GM23248 (cell line): Measurements from ENCODE around the gene HECTD1. TPM values are rescaled to one million over a fixed set of nuclear protein-coding genes. Genes with fewer than 3 reads are reported as not detected.

Experiments
- DNase-seq: peaks from one replicate; pipeline ENCODE4 v3.0.0-alpha.2; 2015
- H2AFZ ChIP-seq: fragments of 200-600 bp; sonication (generic); 2 replicates; pipeline ENCODE4 v1.6.1; 2016; ENCODE audit warnings: antibody characterized with exemption
- H3F3A ChIP-seq: fragments of 200-600 bp; sonication (generic); 2 replicates; pipeline ENCODE4 v1.6.1; 2016; ENCODE audit warnings: mild to moderate bottlenecking, antibody characterized with exemption, mixed run types; ENCODE audit not compliant: insufficient read depth
- H3K27ac ChIP-seq: fragments of 200-600 bp; sonication (generic); 2 replicates; pipeline ENCODE4 v1.5.1; 2016; ENCODE audit warnings: mild to moderate bottlenecking
- H3K27me3 ChIP-seq: fragments of 200-600 bp; sonication (generic); replicated peaks from 2 replicates; pipeline ENCODE4 v1.6.1; 2016; ENCODE audit warnings: mild to moderate bottlenecking; ENCODE audit not compliant: insufficient read depth
- H3K36me3 ChIP-seq: fragments of 200-600 bp; sonication (generic); 2 replicates; pipeline ENCODE4 v1.6.1; 2016; ENCODE audit warnings: low read depth, mild to moderate bottlenecking
- H3K4me1 ChIP-seq: fragments of 200-600 bp; sonication (generic); 2 replicates; pipeline ENCODE4 v1.6.1; 2016; ENCODE audit warnings: mild to moderate bottlenecking; ENCODE audit not compliant: insufficient read depth
- H3K4me2 ChIP-seq: fragments of 200-600 bp; sonication (generic); one replicate; pipeline ENCODE4 v1.6.1; 2016; ENCODE audit warnings: mild to moderate bottlenecking; ENCODE audit not compliant: unreplicated experiment
- H3K4me3 ChIP-seq: fragments of 200-600 bp; sonication (generic); 2 replicates; pipeline ENCODE4 v1.5.1; 2016; ENCODE audit warnings: mild to moderate bottlenecking
- H3K79me2 ChIP-seq: fragments of 200-600 bp; sonication (generic); 2 replicates; pipeline ENCODE4 v1.6.1; 2016; ENCODE audit warnings: mild to moderate bottlenecking; ENCODE audit not compliant: insufficient read depth
- H3K9ac ChIP-seq: fragments of 200-600 bp; sonication (generic); 2 replicates; pipeline ENCODE4 v1.6.1; 2016; ENCODE audit warnings: mild to moderate bottlenecking
- H3K9me2 ChIP-seq: fragments of 200-600 bp; sonication (generic); 2 replicates; pipeline ENCODE4 v1.6.1; 2016; ENCODE audit warnings: mixed run types, mild to moderate bottlenecking, moderate library complexity; ENCODE audit not compliant: insufficient read depth
- H3K9me3 ChIP-seq: fragments of 200-600 bp; sonication (generic); one replicate; pipeline ENCODE4 v1.6.1; 2017; ENCODE audit warnings: low read depth
- H4K20me1 ChIP-seq: fragments of 200-600 bp; sonication (generic); 2 replicates; pipeline ENCODE4 v1.6.0; 2016; ENCODE audit not compliant: insufficient read depth
- EZH2 ChIP-seq: fragments of 200-600 bp; sonication (generic); IDR thresholded peaks from 2 replicates; pipeline ENCODE4 v1.6.1; 2018; ENCODE audit warnings: antibody characterized with exemption, mild to moderate bottlenecking; ENCODE audit not compliant: insufficient read depth, poor library complexity, severe bottlenecking
- EZH2phosphoT487 ChIP-seq: fragments of 200-600 bp; sonication (generic); IDR thresholded peaks from 2 replicates; pipeline ENCODE4 v1.6.1; 2018; ENCODE audit warnings: antibody characterized with exemption, moderate library complexity, mild to moderate bottlenecking, low read depth; ENCODE audit not compliant: insufficient read depth
- WGBS, 2 experiments: methylation state at CpG; one replicate each; pipeline ENCODE4 v1.1.6; 2015 to 2017; ENCODE audit warnings: low lambda C conversion rate in 2 of 2, low coverage in 1 of 2; ENCODE audit errors: missing lambda C conversion rate in 2 of 2; 5-methylcytosine and 5-hydroxymethylcytosine counted together
- in situ Hi-C: fragments of 300-500 bp; cut with MboI; formaldehyde crosslinking; loops from 2 replicates; pipeline ENCODE4 v1.15.0; 2020
- polyA plus RNA-seq: library from polyadenylated mRNA; unstranded; fragments of >200 nt; fragmentation: Nextera tagmentation; extraction: Ambion mirVana; gene quantifications from 2 replicates; pipeline ENCODE4 v1.2.1, GENCODE V29; 2016
- total RNA-seq: library from RNA; depleted of rRNA; stranded (reverse); fragments of >200 nt; shearing (Covaris generic); gene quantifications from 2 replicates; pipeline ENCODE4 v1.2.3, GENCODE V29; 2014

Gene HECTD1
- total and polyA plus RNA-seq, 2 experiments from 2014 or later, result 44.5 to 145 TPM

DNA sequence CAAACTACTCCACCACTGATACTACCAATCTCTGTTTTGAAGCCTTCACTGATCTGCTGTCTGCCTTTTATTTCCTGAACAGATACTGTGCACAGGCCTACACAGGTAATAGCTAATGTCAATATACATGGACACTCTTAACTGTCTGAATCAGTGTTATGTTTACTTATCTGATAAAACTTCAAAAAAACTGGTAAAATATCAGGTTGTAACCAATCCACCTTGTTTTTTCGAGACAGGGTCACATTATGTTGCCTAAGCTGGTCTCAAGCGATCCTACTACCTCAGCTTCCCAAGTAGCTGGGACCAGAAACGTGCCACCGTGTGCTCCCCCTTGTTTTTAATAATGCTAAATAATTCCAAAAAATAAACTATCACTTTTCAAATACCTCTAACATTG, 43.5 kb downstream of the HECTD1 start:
- in situ Hi-C loops, result no loop called here
- H3K79me2 ChIP-seq, result peaks cover 43% of the 10 kb centered on the region
- peaks cover 22% of the 10 kb centered on the region for H3K36me3 ChIP-seq
- H3K4me3 ChIP-seq, result no peak overlapping the region
- no peaks in the 10 kb centered on the region for H3K9me2 ChIP-seq
- H3F3A ChIP-seq, result peaks cover 42% of the 10 kb centered on the region
- no peaks in the 10 kb centered on the region for H3K27me3 ChIP-seq
- TF ChIP-seq EZH2phosphoT487, result no peak
- no peak for TF ChIP-seq EZH2
- 73 to 76% methylated on average over 4 of the region's 4 CpGs for WGBS, 2 experiments
- no peaks in the 10 kb centered on the region for H4K20me1 ChIP-seq
- no peak overlapping the region for H2AFZ ChIP-seq
- DNase-seq, result no peak
- H3K9me3 ChIP-seq, result no peaks in the 10 kb centered on the region
- peak overlapping the region; percentile 75 for H3K4me2 ChIP-seq
- H3K4me1 ChIP-seq, result peaks cover 43% of the 10 kb centered on the region
- peak overlapping the region; percentile 92 for H3K27ac ChIP-seq
- H3K9ac ChIP-seq, result no peak overlapping the region

DNA sequence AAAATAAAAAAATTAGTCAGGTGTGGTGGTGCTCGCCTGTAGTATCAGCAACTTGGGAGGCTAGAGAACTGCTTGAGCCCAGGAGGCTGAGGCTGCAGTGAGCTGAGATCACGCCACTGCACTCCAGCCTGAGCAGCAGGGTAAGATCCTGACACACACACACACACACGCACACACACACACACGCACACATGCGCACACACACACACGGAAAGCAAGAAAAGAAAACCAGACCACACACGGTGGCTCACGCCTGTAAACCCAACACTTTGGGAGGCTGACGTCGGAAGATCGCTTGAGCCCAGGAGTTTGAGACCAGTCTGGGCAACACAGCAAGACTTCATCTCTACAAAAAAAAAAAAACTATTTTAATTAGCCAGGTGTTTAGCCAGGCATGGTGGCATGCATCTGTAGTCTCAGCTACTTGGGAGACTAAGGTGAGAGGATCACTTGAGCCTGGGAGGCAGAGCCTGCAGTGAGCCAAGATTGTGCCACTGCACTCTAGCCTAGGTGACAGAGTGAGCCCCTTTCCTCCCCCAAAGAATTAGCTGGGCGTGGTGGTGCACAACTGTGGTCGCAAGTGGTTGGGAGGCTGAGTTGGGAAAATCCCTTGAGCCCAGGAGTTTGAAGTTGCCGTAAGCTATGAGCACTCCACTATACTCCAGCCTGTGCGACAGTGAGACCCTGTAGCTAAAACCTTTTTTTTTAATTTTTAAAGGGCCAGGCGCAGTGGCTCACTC, 44.5 kb downstream of the HECTD1 start:
- Histone ChIP-seq H3K27me3 (no peaks in the 10 kb centered on the region), H3K27ac (no peak overlapping the region), H3K4me2 (no peak overlapping the region), H3K4me3 (no peak overlapping the region), H3K9me2 (no peaks in the 10 kb centered on the region), H3K9ac (no peak overlapping the region), H3F3A (peaks cover 42% of the 10 kb centered on the region), H3K4me1 (peaks cover 43% of the 10 kb centered on the region), H2AFZ (no peak overlapping the region), H3K79me2 (peaks cover 50% of the 10 kb centered on the region), H3K9me3 (no peaks in the 10 kb centered on the region), H4K20me1 (no peaks in the 10 kb centered on the region), H3K36me3 (peaks cover 16% of the 10 kb centered on the region; the same call in 1 of the 2 replicates)
- no peak for TF ChIP-seq EZH2phosphoT487
- TF ChIP-seq EZH2, result no peak
- in situ Hi-C loops, result no loop called here
- 89 to 93% methylated on average over 16 of the region's 16 CpGs for WGBS, 2 experiments
- DNase-seq, result no peak

DNA sequence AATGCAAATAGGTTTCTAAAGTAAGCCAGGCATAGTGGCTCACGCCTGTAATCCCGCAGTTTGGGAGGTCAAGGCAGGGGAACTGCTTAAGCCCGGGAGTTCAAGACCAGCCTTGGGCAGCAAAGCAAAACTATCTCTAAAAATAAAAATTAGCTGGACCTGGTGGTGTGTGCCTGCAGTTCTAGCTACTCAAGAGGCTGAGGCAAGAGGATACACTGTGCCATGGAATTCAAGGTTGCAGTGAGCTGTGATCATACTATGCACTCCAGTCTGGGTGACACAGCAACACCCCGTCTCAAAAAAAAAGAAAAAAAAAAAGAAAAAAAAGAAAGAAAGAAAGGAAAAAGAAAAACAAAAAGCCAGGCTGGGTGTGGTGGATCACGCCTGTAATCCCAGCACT, 46.3 kb downstream of the HECTD1 start:
- in situ Hi-C loops, result no loop called here
- 85 to 89% methylated on average over 5 of the region's 5 CpGs for WGBS, 2 experiments
- Histone ChIP-seq H3K4me3 (no peak overlapping the region), H3K4me1 (peaks cover 38% of the 10 kb centered on the region), H3K27ac (peak overlapping the region; percentile 21; the same call in 1 of the 2 replicates), H3K36me3 (peaks cover 22% of the 10 kb centered on the region), H3K79me2 (peaks cover 61% of the 10 kb centered on the region), H2AFZ (no peak overlapping the region), H3K9me2 (no peaks in the 10 kb centered on the region), H3K27me3 (no peaks in the 10 kb centered on the region), H3K9ac (no peak overlapping the region), H4K20me1 (no peaks in the 10 kb centered on the region), H3F3A (peaks cover 34% of the 10 kb centered on the region), H3K9me3 (no peaks in the 10 kb centered on the region), H3K4me2 (no peak overlapping the region)
- peak; percentile 39 for DNase-seq
- TF ChIP-seq EZH2phosphoT487 (no peak), EZH2 (no peak)

DNA sequence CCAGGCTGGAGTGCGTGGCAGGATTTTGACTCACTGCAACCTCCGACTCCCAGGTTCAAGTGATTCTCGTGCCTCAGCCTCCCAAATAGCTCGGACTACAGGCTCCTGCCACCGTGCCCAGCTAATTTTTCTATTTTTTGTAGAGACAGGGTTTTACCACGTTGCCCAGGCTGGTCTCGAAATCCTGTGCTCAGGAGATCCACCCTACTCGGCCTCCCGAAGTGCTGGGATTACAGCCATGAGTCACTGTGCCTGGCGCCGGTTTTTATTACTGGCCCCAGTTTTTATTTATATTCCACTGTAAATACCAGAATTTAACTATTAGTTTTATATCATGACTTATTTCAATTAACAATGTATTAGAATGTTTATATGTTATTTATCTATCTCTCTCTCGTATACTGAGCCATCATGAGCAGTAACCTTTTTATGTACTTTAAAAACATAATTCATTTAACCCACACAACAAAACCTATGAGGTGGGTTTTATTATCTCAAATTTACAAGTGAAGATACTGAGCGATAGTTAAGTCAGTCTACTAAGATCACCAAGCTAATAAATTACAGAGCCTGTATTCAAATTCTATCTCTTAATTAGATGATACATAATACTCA, 47.8 kb downstream of the HECTD1 start:
- peak overlapping the region; percentile 58 for H3K9ac ChIP-seq
- no peak overlapping the region for H2AFZ ChIP-seq
- no peaks in the 10 kb centered on the region for H3K9me3 ChIP-seq
- in situ Hi-C loops, result no loop called here
- peaks cover 33% of the 10 kb centered on the region for H3K4me1 ChIP-seq
- peak; percentile 88 for DNase-seq
- peaks cover 29% of the 10 kb centered on the region for H3K36me3 ChIP-seq
- peaks cover 26% of the 10 kb centered on the region for H3F3A ChIP-seq
- peak overlapping the region; percentile 84 for H3K27ac ChIP-seq
- 26 to 29% methylated on average over 13 of the region's 13 CpGs for WGBS, 2 experiments
- no peaks in the 10 kb centered on the region for H4K20me1 ChIP-seq
- peak overlapping the region; percentile 40 for H3K4me2 ChIP-seq
- no peak overlapping the region for H3K4me3 ChIP-seq
- H3K27me3 ChIP-seq, result no peaks in the 10 kb centered on the region
- TF ChIP-seq EZH2phosphoT487, result no peak
- no peak for TF ChIP-seq EZH2
- peaks cover 61% of the 10 kb centered on the region for H3K79me2 ChIP-seq
- H3K9me2 ChIP-seq, result no peaks in the 10 kb centered on the region
